Measurements from ENCODE around the gene LYPD6.
"Not testable (repeated sequence)": the region's sequence is repeated elsewhere in the genome, so short reads cannot be mapped to it uniquely, and the experiment has no call there.

Gene LYPD6, protein sequence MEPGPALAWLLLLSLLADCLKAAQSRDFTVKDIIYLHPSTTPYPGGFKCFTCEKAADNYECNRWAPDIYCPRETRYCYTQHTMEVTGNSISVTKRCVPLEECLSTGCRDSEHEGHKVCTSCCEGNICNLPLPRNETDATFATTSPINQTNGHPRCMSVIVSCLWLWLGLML

DNA sequence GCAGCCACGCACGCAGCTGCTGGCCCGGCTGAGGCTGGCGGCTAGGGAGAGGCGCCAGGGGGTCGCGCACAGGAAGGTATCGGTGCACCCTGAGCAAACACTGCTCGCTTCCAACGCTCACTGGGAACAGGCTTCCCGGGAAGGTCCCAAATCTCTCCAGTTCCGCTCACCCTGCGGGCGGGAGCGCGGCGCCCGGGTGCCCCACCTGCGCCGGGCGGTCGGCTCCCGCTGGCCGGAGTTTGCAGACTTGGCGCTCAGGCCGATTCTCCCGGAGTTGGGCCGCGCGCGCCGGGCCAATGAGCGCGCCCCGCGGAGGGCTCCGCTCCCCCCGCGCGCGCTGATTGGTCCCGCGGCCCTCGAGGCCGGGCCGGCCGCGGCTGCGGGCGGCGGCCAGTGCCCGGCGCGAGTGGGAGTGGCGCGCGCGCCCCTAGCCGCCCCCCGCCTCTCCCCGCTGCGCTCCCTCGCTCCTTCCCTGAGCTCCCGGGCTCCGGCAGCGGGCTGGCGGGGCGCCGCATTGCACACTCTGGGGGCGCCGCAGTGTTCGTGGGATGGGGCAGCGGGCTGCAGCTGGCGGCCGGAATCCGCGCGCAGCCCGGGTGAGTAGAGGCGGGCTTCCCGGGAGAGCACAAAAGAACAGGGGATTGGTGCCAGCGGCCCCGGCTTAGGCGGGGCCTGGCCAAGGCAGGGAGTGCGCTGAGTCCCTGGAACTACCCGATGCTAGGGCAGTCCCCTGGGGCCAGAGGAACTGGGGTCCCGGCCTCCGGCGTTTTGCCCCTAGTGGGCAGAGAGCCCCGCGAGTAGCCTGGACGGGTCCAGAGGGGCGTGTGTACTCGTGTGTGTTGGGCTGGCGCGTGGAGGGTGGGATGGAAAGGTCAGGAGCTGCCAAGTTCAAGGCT, at the start of gene LYPD6:
Gene LYPD6 (plus strand): TSS at position 461 of the 896 bp plus-strand sequence. CDS start 107,122 bp downstream, outside the sequence.
- DNase-seq (ENCODE audit: low read depth in 2 of 2) = no peak

DNA sequence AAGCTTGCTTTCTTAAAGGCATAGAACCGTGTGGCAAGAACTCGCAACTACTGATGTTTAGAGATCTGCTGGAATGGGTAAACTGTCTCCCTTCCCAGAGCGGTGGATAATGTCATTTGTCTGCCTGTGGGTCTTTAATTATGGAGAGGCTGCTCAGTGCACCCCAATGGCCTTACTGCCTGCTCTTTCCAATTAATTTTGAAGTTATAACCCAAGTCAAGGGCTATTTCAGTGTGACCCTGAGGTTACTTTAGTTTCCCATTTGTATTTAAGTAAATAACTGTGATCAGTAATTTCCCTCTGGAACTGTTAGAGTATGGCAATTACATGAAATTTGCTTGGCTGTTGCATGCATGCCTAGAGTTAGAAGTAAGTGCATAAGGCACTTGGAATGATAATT, 48.9 kb upstream of the LYPD6 start:
- DNase-seq (ENCODE audit: low read depth in 2 of 2) = no peak

DNA sequence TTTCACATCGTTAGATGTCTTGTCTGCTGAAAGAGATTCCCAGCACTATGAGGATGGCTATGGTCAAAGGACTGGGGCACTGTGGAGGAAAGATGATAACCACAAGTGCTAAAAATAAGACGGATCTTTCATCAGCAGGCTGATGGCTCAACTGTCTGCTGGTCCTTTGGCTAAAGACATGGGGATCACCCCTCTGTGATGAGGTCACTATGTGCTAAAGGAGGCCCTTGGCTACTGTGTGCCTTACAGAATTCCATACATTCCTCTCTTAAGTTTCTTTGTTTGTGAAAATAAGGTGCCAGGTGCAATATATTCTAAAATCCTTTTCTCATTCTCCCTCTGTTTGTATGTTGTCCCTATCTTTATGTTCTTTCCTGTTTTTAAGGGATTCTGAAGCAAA, 39.7 kb upstream of the LYPD6 start:
- no peak for DNase-seq (ENCODE audit: low read depth in 2 of 2)

DNA sequence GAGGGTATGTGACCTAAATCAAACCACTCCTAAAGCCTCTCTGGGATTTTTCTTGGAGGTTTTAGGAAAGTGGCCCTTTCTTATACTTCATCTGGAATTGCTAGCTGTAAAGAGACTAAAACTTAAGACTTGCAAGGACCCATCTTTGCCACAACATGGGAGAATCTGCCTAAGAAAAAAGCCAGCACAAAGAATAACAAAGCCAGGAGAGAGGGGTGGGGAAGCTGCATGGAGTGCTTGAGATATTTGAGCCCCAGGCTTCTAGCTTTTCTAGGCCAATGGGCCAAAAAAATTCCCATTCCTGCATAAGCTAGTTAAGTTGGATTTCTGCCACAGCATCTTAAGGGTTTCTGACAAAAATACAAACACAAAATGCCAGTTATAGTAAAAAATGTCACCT, 38.5 kb upstream of the LYPD6 start:
- DNase-seq (ENCODE audit: low read depth in 2 of 2) = no peak

DNA sequence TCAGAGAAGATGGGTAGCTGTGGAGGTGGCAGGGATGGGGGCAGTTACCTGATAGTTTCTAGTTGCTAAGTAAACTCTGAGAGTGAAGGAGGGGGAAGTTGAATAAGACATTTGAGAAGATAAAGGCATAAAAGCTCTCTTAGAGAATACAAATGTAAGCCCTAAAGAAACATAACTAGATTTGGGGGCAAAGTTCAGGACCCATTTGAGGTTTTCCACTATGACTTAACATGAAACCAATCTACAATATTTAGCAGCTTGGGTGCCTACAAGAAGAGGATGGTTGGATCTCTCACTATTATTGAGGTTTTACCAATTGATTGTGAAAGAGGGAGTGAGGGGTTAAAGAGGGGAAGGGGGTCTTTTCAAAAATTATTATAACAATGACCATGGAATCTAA, 34.4 kb upstream of the LYPD6 start:
- no peak for DNase-seq (ENCODE audit: low read depth in 2 of 2)

DNA sequence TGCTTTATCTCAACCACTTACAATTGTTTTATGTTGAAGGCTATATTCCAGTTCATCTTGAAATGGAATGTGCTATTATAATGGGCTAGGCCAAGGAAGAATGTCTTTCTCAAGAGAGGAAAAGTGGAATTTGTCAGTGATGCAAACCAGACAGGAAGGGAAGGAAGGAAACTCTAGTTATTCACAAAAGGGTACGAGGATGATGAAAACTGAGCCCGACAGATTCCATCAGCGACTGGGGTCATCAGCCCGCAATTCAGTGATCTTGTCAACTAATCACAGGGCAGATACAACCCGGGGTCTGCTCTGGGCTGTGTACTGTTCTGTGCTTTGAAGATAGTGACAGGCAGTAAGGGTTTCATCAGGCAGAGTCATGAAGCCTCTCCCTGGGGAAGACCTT, 23.4 kb upstream of the LYPD6 start:
- no peak for DNase-seq (ENCODE audit: low read depth in 2 of 2)

DNA sequence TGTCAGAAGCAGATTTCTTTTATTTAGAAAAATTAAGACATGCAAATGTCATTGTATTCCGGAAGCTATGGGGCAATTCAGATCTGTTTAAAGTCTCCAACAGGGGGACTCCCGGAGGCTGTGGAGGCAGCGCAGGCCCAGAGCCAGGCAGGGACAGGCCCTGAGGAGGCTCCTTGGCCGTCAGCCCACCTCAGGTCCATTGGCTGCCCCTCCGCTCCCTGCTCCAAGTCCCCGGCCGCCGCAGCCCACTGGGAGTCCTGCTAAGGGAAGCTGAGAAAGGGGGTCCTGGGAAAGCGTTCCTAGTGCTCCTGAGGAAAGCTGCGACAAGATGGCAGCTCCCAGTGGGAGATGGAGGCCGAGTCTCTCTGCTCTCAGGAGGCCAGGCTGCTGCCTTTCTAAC, 20.0 kb upstream of the LYPD6 start:
- no peak for DNase-seq (ENCODE audit: low read depth in 2 of 2)

DNA sequence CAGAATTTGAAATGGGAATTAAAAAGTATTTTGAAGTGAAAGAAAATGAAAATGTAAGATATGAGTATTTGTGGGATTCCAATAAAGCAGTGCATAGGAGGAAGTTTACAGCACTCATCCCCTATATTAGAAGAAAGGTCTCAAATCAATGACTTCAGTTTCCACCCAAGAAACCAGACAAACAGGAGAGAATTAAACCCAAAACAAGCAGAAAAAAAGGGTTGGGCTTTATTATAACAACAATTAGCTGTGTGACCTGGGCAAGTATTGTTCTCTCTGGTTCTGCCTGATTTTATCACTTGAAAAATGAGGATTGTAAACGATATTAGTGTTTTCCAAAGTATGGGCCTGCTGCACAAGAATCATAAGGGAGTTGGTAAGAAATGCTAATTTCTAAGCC, 18.3 kb upstream of the LYPD6 start:
- DNase-seq (ENCODE audit: low read depth in 2 of 2) = no peak

DNA sequence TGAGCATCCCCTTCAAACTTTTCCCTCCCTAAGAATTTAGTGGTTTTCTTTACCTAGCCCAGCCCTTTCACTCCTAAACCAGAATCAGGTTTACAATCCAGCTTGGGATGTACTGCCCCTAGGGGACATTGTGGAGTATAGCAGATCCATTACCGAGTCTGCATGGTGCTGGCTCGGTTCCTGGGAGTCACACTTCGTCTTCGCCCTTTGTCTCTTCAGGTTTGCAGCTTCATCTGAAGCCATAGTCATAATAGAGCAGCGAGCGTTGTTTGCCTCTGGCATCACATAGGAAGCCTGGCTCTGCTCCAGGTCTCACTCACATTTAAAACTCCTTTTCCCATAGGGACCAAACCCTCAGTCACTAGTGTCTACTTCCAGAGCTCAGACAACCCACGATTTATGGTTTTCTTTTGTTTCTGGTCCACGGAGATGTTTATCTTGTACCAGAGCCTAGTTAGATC, 16.8 kb upstream of the LYPD6 start:
- DNase-seq (ENCODE audit: low read depth in 2 of 2) = no peak

DNA sequence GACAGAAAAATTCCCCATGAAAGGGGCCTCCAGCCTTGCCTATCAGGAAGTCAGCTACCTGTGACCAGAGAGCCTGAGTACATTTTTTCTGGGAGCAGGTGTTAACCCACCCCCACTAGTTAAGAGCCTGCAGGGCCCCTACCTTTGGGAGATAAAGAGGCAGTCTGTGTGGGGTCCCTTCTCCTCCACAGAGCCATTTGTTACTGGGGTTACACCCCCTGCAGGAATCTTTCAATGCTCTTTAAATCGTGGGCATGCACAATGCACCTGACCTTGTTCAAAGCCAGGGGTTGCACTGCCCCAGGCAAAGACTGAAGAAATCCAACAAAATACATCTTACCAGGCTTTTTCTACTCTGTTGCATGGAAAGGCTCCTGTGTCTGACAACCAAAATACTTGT, 15.7 kb upstream of the LYPD6 start:
- DNase-seq (ENCODE audit: low read depth in 2 of 2) = no peak

DNA sequence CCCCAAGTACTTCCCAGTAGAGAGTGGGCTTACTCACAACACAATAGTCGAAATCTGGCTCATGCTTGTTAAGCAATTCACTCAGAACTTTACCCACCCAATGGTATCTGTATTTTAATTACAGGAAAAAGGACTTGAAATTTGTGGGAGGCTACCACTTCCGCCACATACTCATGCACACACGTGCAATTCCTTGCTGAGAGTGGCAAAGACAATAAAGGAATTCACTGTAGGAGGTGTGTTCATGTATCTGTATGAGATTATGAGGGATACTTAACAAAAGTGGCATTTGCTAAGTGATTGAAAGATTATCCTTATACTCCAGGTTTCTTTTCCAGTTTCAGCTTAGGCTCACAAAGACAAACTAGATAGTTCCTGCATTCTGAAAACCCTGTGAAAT, 14.9 kb upstream of the LYPD6 start:
- DNase-seq (ENCODE audit: low read depth in 2 of 2) = no peak

DNA sequence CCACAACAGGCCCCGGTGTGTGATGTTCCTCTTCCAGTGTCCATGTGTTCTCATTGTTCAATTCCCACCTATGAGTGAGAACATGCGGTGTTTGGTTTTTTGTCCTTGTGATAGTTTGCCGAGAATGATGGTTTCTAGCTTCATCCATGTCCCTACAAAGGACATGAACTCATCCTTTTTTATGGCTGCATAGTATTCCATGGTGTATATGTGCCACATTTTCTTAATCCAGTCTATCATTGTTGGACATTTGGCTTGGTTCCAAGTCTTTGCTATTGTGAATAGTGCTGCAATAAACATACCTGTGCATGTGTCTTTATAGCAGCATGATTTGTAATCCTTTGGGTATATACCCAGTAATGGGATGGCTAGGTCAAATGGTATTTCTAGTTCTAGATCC, 11.8 kb upstream of the LYPD6 start:
- not testable (repeated sequence) for DNase-seq (ENCODE audit: low read depth in 2 of 2)

DNA sequence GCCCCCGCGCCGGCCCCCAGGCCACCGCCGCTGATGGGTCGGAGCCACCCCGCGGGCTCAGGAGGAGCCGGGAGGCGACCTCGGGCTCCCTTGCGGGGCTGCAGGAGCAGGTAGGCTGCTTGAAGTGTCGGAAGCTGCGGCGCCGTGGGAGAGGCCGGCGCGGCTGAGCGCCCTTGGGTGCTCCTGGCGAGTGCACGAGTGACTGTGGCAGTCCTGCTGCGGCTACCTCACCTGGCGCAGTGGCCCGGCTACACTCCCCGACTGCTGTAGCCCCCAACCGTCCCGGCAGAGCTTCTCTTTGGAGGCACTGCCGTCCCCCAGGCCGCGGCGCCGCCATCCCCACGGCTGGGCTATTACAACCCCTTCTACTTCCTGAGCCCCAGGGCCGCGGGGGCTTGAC, 10.0 kb upstream of the LYPD6 start:
- no peak for DNase-seq (ENCODE audit: low read depth in 2 of 2)

DNA sequence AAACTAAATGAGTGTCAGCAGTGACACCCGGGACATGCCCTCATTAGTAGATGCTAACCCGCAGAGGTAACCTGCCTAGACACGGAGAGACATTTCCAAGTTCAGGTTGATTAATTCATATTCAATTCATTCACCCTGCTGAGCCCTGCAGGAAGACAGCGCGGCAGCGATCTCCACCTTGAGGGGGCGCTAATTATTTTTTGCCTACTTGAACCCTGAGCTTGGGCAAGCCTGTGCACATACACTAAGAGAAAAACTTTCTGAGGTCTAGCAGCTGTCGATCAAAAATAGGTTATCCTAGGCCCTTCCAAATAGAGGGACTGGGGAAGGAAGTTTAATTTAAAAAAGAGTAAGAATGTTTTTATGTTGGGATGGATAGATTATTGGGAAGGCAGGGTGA, 1.3 kb upstream of the LYPD6 start:
- DNase-seq (ENCODE audit: low read depth in 2 of 2) = no peak

DNA sequence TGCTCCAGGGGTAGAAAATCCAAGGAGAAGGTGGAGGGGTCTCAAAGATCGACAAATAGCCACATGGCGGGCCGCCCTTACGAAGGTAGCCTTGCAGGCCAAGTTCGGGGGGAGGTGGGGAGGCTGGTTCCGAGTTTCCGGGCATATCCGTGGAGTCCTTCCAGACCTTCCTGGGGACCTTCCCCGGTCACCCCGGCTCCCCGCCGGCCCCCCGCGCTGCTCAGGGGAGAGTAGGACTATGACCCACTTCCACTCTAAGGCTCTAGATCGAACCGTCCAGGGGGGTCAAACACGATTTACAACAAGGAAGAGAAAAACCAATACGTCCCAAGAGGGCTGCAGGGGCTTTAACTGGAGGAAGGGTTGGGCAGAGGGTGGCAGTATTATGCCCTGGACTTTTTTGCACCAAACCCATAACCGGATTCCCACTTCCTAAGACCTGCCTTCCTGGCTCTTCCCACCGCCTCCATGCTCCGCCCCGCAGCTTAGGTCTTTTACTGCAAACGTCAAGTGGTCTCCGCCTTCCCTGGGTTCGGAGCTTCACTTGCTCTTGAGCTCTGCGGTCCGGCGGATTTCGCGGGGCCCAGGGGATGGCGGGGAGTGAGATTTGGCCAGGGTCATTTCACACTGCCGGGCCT, 779 bp upstream of the LYPD6 start:
- DNase-seq (ENCODE audit: low read depth in 2 of 2) = no peak

DNA sequence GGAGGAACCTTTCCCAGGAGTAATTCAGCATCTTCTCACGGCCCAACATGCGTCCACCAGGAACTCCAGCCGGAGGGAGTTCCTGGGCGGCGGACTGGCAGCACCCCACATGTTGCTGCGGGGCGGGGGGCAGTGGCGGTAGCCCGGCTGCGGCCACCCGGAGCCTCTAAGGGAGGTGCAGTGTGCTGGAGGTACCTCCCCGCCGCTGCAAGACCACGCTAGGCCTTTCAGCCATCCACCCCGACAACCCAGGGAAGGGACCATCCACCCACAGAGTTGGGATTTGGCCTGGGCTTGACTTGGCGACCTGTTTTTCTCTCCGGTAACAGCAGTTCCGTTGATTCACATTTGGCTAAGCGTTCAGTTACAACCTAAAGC, 625 bp downstream of the LYPD6 start:
- no peak for DNase-seq (ENCODE audit: low read depth in 2 of 2)

DNA sequence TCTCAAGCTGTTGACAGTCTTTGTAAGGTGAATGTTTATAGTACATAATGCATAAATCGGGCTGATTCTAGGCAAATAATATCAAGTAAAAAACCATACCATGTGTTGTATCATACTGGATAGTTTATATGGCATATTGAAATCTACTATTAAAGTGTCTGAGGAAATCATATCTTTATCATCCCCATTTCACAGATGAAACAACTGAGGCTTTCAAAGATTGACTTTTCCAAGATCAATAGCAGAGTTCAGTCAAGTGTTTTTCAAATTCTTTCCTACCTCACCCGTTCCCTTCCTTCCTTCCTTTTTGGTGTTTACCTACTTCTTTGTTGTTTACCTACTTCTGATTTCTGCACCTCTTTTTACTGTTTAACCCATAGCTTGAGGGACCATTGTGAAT, 2.0 kb downstream of the LYPD6 start:
- no peak for DNase-seq (ENCODE audit: low read depth in 2 of 2)

DNA sequence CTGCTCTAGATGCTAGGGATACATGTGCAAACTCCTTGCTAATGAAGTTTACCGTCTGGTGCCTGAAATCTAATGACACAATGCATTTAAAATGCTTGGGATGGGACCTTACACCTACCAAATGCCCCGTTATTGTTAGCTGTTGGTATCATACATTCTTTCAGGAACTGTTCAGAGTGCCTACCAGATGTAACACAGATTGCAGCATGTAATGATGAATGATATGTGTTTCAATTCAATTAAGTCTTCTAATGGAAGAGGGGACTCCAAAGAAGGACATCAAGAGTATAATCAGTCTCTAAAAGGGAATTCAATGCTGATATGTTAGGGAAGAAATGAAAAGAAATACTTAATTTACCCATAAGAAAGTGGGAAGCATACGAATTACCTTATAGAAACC, 3.2 kb downstream of the LYPD6 start:
- no peak for DNase-seq (ENCODE audit: low read depth in 2 of 2)

DNA sequence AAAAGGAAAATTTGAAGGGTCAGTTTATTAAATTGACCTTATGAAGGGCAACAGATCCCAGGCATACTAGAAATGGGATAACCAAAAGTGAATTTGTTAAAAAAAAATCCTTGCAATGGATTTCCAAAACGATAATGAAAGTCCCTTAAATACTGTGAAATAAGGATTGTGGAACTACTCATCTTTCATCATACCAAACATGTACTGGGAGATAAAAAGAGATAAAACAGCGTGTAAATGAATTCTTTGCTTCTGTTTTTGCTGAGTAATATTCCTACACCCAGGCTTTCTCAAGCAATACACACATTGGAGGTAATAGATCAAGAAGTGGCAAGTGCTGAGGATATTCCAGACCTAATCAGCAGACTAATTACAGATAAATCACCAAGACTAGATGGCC, 3.8 kb downstream of the LYPD6 start:
- no peak for DNase-seq (ENCODE audit: low read depth in 2 of 2)

DNA sequence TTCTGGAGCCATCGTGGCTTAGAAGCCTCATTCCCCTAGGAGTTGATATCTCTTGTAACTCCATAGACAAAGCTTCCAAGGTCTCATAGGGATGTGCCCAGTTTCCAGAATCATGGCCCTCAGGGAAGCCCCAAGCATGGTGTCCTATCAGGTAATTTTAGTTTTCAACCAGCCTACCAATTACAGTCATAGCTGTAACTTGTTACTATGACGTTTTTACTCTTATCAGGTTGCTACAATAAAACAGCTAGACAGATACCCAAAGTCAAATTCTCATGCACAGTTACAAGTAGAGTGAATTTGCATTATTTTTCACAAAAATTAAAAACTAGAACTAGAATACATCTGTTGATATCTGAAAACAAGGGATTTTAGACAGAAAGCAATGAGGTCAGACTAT, 8.9 kb downstream of the LYPD6 start:
- DNase-seq (ENCODE audit: low read depth in 2 of 2) = no peak

DNA sequence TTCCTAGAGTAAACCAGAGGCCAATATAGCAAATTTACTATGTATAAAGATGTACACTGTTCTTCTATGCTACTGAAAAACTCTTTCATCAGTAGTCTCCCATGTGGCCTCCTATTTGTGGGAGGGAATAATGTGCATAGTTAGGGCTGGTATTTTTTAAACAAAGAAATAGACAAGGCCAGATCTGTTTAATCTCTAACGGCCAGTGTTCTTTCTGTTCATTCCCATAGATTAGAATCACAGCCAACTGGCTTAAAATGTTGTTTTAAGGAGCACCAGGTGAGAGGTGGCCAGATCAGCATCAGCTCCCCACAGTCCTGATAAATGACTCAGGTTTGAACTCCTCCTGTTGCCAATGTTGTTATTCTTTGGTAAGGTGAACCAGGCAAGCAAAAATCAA, 12.1 kb downstream of the LYPD6 start:
- DNase-seq (ENCODE audit: low read depth in 2 of 2) = no peak

DNA sequence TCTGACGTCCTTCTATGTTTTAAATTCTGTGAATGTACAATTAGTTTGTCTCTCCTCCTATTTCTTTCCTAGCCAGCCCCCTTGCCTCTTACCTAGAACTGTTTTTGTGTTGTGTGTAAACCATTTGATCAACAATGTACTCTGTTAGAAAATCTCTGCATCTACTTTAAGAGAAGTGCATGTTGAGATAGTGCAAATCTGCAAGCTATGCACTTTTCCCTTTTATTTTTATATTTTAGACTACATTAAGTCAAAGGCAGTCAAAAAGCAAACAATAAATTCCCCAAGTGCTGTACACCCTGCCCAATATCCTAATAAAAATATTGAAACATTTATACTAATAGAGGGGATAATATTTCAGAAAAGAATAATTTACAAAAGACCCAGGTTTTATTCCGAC, 13.7 kb downstream of the LYPD6 start:
- DNase-seq (ENCODE audit: low read depth in 2 of 2) = no peak

DNA sequence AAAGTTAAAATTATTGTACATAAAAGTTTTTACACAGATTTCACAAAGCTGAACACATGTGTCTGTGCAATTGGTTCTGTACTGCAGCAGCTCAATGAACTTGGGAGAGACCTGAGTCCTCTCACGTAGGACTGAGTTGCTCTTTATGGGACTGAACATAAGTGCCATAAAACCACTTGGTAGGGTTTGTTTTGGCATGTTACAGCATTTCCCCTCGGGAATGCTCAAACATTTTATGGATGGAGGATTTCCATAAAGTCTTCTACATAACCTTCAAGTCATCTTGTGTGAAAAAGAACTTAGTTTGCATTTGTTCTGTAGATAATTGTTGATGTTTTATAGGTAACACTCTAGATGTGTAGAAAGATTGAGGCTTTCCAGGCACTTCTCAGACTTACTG, 15.9 kb downstream of the LYPD6 start:
- DNase-seq (ENCODE audit: low read depth in 2 of 2) = no peak

Measured in stimulated activated CD8-positive, alpha-beta memory T cell treated with anti-CD3 and anti-CD28 coated beads, Interleukin-15, amount 100 ng/mL, for 4 hours (primary cell).